MM.1S (cell line): ENCODE data around the gene LIG1.

ENCODE experiments used
- DNase-seq: peaks from one replicate; pipeline ENCODE4 v3.0.0-alpha.2; 2015
- H2AFZ ChIP-seq: fragments of 300-600 bp; sonication (generic); 2 replicates; pipeline ENCODE4 v1.6.0; 2016; ENCODE audit warnings: antibody characterized with exemption, low read length
- H3F3A ChIP-seq: fragments of 300-600 bp; sonication (generic); 2 replicates; pipeline ENCODE4 v1.6.1; 2016; ENCODE audit warnings: mild to moderate bottlenecking, antibody characterized with exemption, low read length, moderate library complexity, mixed read lengths; ENCODE audit not compliant: insufficient read depth
- H3K27ac ChIP-seq: fragments of 300-600 bp; sonication (generic); 2 replicates; pipeline ENCODE4 v1.5.1; 2016; ENCODE audit warnings: mild to moderate bottlenecking, low read length
- H3K27me3 ChIP-seq: fragments of 300-600 bp; sonication (generic); replicated peaks from 2 replicates; pipeline ENCODE4 v1.6.0; 2016; ENCODE audit warnings: low read length; ENCODE audit not compliant: insufficient read depth
- H3K36me3 ChIP-seq: fragments of 300-600 bp; sonication (generic); replicated peaks from 2 replicates; pipeline ENCODE4 v1.6.1; 2016; ENCODE audit warnings: mild to moderate bottlenecking, low read length, mixed read lengths; ENCODE audit not compliant: insufficient read depth
- H3K4me1 ChIP-seq: fragments of 300-600 bp; sonication (generic); 2 replicates; pipeline ENCODE4 v1.6.1; 2016; ENCODE audit warnings: low read length, mixed read lengths
- H3K4me2 ChIP-seq: fragments of 300-600 bp; sonication (generic); 2 replicates; pipeline ENCODE4 v1.6.0; 2016; ENCODE audit warnings: low read depth, low read length
- H3K4me3 ChIP-seq: fragments of 300-600 bp; sonication (generic); 2 replicates; pipeline ENCODE4 v1.5.1; 2016; ENCODE audit warnings: low read length, mixed read lengths
- H3K79me2 ChIP-seq: fragments of 300-600 bp; sonication (generic); 2 replicates; pipeline ENCODE4 v1.6.1; 2016; ENCODE audit warnings: mixed run types, low read length, mixed read lengths
- H3K9ac ChIP-seq: fragments of 300-600 bp; sonication (generic); 2 replicates; pipeline ENCODE4 v1.6.1; 2016; ENCODE audit warnings: low read length, mixed read lengths
- H3K9me2 ChIP-seq: fragments of 300-600 bp; sonication (generic); replicated peaks from 2 replicates; pipeline ENCODE4 v1.6.1; 2016; ENCODE audit warnings: mild to moderate bottlenecking, low read length, mixed read lengths; ENCODE audit not compliant: insufficient read depth
- H3K9me3 ChIP-seq: fragments of 300-600 bp; sonication (generic); replicated peaks from 2 replicates; pipeline ENCODE4 v1.6.1; 2016; ENCODE audit warnings: mild to moderate bottlenecking, low read length, mixed read lengths; ENCODE audit not compliant: insufficient read depth
- H4K20me1 ChIP-seq: fragments of 300-600 bp; sonication (generic); 2 replicates; pipeline ENCODE4 v1.6.1; 2016; ENCODE audit warnings: mild to moderate bottlenecking, low read length, moderate library complexity, mixed read lengths; ENCODE audit not compliant: insufficient read depth
- CTCF ChIP-seq: fragments of 300-600 bp; sonication (generic); IDR thresholded peaks from 2 replicates; pipeline ENCODE4 v1.5.1; 2016; ENCODE audit warnings: antibody characterized with exemption, low read length, mixed read lengths
- EZH2 ChIP-seq: fragments of 300-600 bp; sonication (generic); optimal IDR thresholded peaks from 2 replicates; pipeline ENCODE3; 2017; ENCODE audit warnings: low read depth, mild to moderate bottlenecking, antibody characterized with exemption, low read length, mixed read lengths
- EZH2phosphoT487 ChIP-seq: fragments of 300-600 bp; sonication (generic); IDR thresholded peaks from 2 replicates; pipeline ENCODE4 v1.6.1; 2018; ENCODE audit warnings: antibody characterized with exemption, low read length

The LIG1 gene

GRCh38 chr19:48149430-48149829, 20.7 kb downstream of the LIG1 start:
- no peaks in the 10 kb centered on the region for H3K9me2 ChIP-seq
- no peaks in the 10 kb centered on the region; the same call in 1 of the 2 replicates for H3K36me3 ChIP-seq
- no peaks in the 10 kb centered on the region for H3K79me2 ChIP-seq
- no peaks in the 10 kb centered on the region for H3K4me1 ChIP-seq
- no peak overlapping the region for H3K9ac ChIP-seq
- no peak for DNase-seq
- H3K27me3 ChIP-seq = no peaks in the 10 kb centered on the region
- H4K20me1 ChIP-seq = no peaks in the 10 kb centered on the region
- H3K9me3 ChIP-seq = no peaks in the 10 kb centered on the region
- H3K4me2 ChIP-seq = no peak overlapping the region
- H2AFZ ChIP-seq = no peak overlapping the region
- no peak for TF ChIP-seq EZH2
- H3K27ac ChIP-seq = no peak overlapping the region
- H3K4me3 ChIP-seq = no peak overlapping the region
- no peaks in the 10 kb centered on the region for H3F3A ChIP-seq

DNA sequence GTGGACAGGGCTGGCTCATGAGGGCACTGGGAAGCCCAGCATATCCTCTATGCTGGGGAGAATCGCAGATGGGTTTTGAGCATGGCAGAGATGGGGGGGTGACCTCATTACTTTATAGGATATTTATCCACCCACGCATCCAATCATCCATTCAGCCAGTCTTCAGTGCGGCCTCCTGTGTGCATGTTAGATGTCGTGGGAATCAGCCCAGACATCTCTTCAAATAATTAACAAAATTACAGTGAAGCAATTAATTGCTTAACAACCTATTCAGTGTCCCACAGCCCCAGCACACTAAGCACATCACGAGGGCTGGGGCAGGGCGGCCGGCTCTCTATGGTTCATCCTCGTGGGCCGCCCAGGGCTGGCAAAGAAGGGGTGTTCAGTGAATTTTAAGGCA, 21.6 kb downstream of the LIG1 start:
- Histone ChIP-seq H3K9ac (no peak overlapping the region), H4K20me1 (no peaks in the 10 kb centered on the region), H3K9me3 (no peaks in the 10 kb centered on the region), H3K9me2 (no peaks in the 10 kb centered on the region), H3K4me1 (no peaks in the 10 kb centered on the region), H3K27ac (no peak overlapping the region), H3K36me3 (no peaks in the 10 kb centered on the region; the same call in 1 of the 2 replicates), H3K4me2 (no peak overlapping the region), H3K79me2 (no peaks in the 10 kb centered on the region), H3K4me3 (no peak overlapping the region), H2AFZ (no peak overlapping the region), H3F3A (no peaks in the 10 kb centered on the region), H3K27me3 (no peaks in the 10 kb centered on the region)
- no peak for TF ChIP-seq CTCF
- TF ChIP-seq EZH2phosphoT487 = no peak
- TF ChIP-seq EZH2 = no peak
- no peak for DNase-seq

- no peak overlapping the region for H3K4me3 ChIP-seq
- H3K27me3 ChIP-seq = no peaks in the 10 kb centered on the region
- H3K79me2 ChIP-seq = no peaks in the 10 kb centered on the region
- no peak overlapping the region for H3K9ac ChIP-seq
- H3F3A ChIP-seq = no peaks in the 10 kb centered on the region
- no peaks in the 10 kb centered on the region for H3K9me3 ChIP-seq
- H3K4me2 ChIP-seq = no peak overlapping the region
- no peaks in the 10 kb centered on the region; the same call in 1 of the 2 replicates for H3K36me3 ChIP-seq
- no peak overlapping the region for H2AFZ ChIP-seq
- DNase-seq = no peak
- no peaks in the 10 kb centered on the region for H4K20me1 ChIP-seq
- no peaks in the 10 kb centered on the region for H3K9me2 ChIP-seq
- H3K4me1 ChIP-seq = no peaks in the 10 kb centered on the region
- no peak overlapping the region for H3K27ac ChIP-seq
- TF ChIP-seq EZH2phosphoT487 (no peak), EZH2 (no peak), CTCF (no peak)
These were observed 22.5 kb downstream of the LIG1 start for GRCh38 chr19:48147597-48148175.

- no peak for DNase-seq
- Histone ChIP-seq H3F3A (no peaks in the 10 kb centered on the region), H3K9ac (no peak overlapping the region), H2AFZ (no peak overlapping the region), H3K4me2 (no peak overlapping the region), H3K27me3 (no peaks in the 10 kb centered on the region), H3K4me3 (no peak overlapping the region), H4K20me1 (no peaks in the 10 kb centered on the region), H3K9me2 (no peaks in the 10 kb centered on the region), H3K36me3 (no peaks in the 10 kb centered on the region), H3K4me1 (no peaks in the 10 kb centered on the region), H3K9me3 (no peaks in the 10 kb centered on the region), H3K79me2 (no peaks in the 10 kb centered on the region), H3K27ac (no peak overlapping the region)
- no peak for TF ChIP-seq EZH2
- TF ChIP-seq CTCF = no peak
- TF ChIP-seq EZH2phosphoT487 = no peak
These were observed 31.1 kb downstream of the LIG1 start for GRCh38 chr19:48139053-48139452.
